ENCODE data around the gene TSPEAR. TPM values are rescaled to one million over a fixed set of nuclear protein-coding genes. Genes with fewer than 3 reads are reported as not detected.

TSPEAR gene
- total and polyA plus RNA-seq, 2 of the 13 experiments (the other 11 are each of a cell fraction or from before 2014, with no cell fraction given) = 0.07 to 0.32 TPM

GRCh38 chr21:44625756-44626155 is 85.6 kb downstream of the TSPEAR start:
- in situ Hi-C loops (cut with HindIII; ENCODE audit: extremely low pct_ligation_motif_present, low pct_unique_long_range_greater_than_20kb) = no loop called here
- POLR2A ChIA-PET = no interaction called here
- Histone ChIP-seq H3K9ac (ENCODE audit: insufficient read depth, low read depth, low read length) (no peak overlapping the region), H3K36me3 (replicated peaks in 1 of 2; ENCODE audit: control insufficient read depth in 1 of 2, insufficient read depth in 2 of 2, low read length in 2 of 2) (no peaks in the 10 kb centered on the region), H3K27me3 (ENCODE audit: control insufficient read depth in 1 of 2, insufficient read depth in 2 of 2, low read length in 2 of 2) (0 out of 5 replicates have a peak, but pooled peaks cover 0 to 6% of the 10 kb centered on the region in 2 experiments), H3K4me3 (replicated peaks in 1 of 3; ENCODE audit: insufficient read depth in 1 of 3, low read depth in 2 of 3, low read length in 3 of 3) (no peak overlapping the region), H3K4me2 (ENCODE audit: low read depth, low read length) (no peak overlapping the region), H2AFZ (ENCODE audit: low read length) (no peak overlapping the region), H3K79me2 (ENCODE audit: insufficient read depth, low read length) (no peaks in the 10 kb centered on the region), H3K9me3 (ENCODE audit: low read length) (peaks cover 16% of the 10 kb centered on the region), H3K4me1 (ENCODE audit: insufficient read depth, low read length) (no peaks in the 10 kb centered on the region), H4K20me1 (ENCODE audit: insufficient read depth, low read length) (no peaks in the 10 kb centered on the region), H3K27ac (ENCODE audit: extremely low read length, insufficient read depth, low read length) (no peak overlapping the region)
- TF ChIP-seq NRL (CRISPR knock-in tag; IDR thresholded peaks at IDR 0.05; ENCODE audit: borderline replicate concordance) = no peak
- TF ChIP-seq ZNF275 (CRISPR knock-in tag; IDR thresholded peaks at IDR 0.05; ENCODE audit: borderline replicate concordance) = no peak
- no peak for TF ChIP-seq WIZ (CRISPR knock-in tag; IDR thresholded peaks at IDR 0.05)
- TF ChIP-seq ETV6 (CRISPR knock-in tag; conservative IDR thresholded peaks at IDR 0.05) = no peak
- ATAC-seq = no peak
- WGBS (ENCODE audit: low lambda C conversion rate) = 48% methylated on average over 6 of the region's 7 CpGs
- CTCF ChIA-PET (ENCODE audit: low intra/inter-chr PET ratio, low total read pairs) = no interaction called here
- FAIRE-seq = no peak
- intact Hi-C loops (cut with micrococcal nuclease; ENCODE audit: unreplicated experiment) = no loop called here
- no peak for DNase-seq (ENCODE audit: low spot score)
- no TSS peak for BruUV-seq (replicated peaks)

GRCh38 chr21:44623575-44623974 is 87.8 kb downstream of the TSPEAR start:
- H3K4me1 ChIP-seq (ENCODE audit: insufficient read depth, low read length) = no peaks in the 10 kb centered on the region
- intact Hi-C loops (cut with micrococcal nuclease; ENCODE audit: unreplicated experiment) = no loop called here

More at GRCh38 chr21:44623575-44623974, 87.8 kb downstream of the TSPEAR start:
- peaks cover 21% of the 10 kb centered on the region for H3K9me3 ChIP-seq (ENCODE audit: low read length)
- FAIRE-seq (no peak), ATAC-seq (no peak), DNase-seq (ENCODE audit: low spot score) (no peak)
- in situ Hi-C loops (cut with HindIII; ENCODE audit: extremely low pct_ligation_motif_present, low pct_unique_long_range_greater_than_20kb) = no loop called here
- TF ChIP-seq ETV5 (CRISPR knock-in tag; IDR thresholded peaks at IDR 0.05; ENCODE audit: borderline replicate concordance) (no peak), ZNF317 (CRISPR knock-in tag; IDR thresholded peaks at IDR 0.05) (peak; percentile 99), NFYB (CRISPR knock-in tag; IDR thresholded peaks at IDR 0.05) (no peak), ZSCAN30 (CRISPR knock-in tag; IDR thresholded peaks at IDR 0.05) (no peak)
- H3K4me3 ChIP-seq (replicated peaks in 1 of 3; ENCODE audit: insufficient read depth in 1 of 3, low read depth in 2 of 3, low read length in 3 of 3) = no peak overlapping the region
- no peak overlapping the region for H3K4me2 ChIP-seq (ENCODE audit: low read depth, low read length)
- 0 out of 5 replicates have a peak, but pooled peaks cover 0 to 3% of the 10 kb centered on the region in 2 experiments for H3K27me3 ChIP-seq (ENCODE audit: control insufficient read depth in 1 of 2, insufficient read depth in 2 of 2, low read length in 2 of 2)
- ChIA-PET CTCF (ENCODE audit: low intra/inter-chr PET ratio, low total read pairs) (no interaction called here), POLR2A (no interaction called here)
- no peak overlapping the region for H3K9ac ChIP-seq (ENCODE audit: insufficient read depth, low read depth, low read length)
- H2AFZ ChIP-seq (ENCODE audit: low read length) = no peak overlapping the region
- BruUV-seq (replicated peaks) = no TSS peak
- H3K79me2 ChIP-seq (ENCODE audit: insufficient read depth, low read length) = no peaks in the 10 kb centered on the region
- H4K20me1 ChIP-seq (ENCODE audit: insufficient read depth, low read length) = no peaks in the 10 kb centered on the region
- no peak overlapping the region for H3K27ac ChIP-seq (ENCODE audit: extremely low read length, insufficient read depth, low read length)
- H3K36me3 ChIP-seq (replicated peaks in 1 of 2; ENCODE audit: control insufficient read depth in 1 of 2, insufficient read depth in 2 of 2, low read length in 2 of 2) = no peaks in the 10 kb centered on the region
